HEK293 (cell line): ENCODE measurements around the gene SLC9C1.

Experiments used
- BCL11A ChIP-seq: fragments of 450-650 bp; formaldehyde crosslinking; IDR thresholded peaks from 2 replicates; pipeline ENCODE4 v1.5.1; 2016; ENCODE audit warnings: low read depth, missing biosample characterization, missing genetic modification characterization
- ZBTB7A ChIP-seq: fragments of 450-650 bp; formaldehyde crosslinking; IDR thresholded peaks from 2 replicates; pipeline ENCODE4 v1.5.1; 2016; ENCODE audit warnings: low read depth, missing biosample characterization, missing genetic modification characterization
- ZNF274 ChIP-seq, 2 experiments: fragments of 200-500 bp in 1 of 2; fragments of 450-650 bp in 1 of 2; sonication (Bioruptor generic) in 1 of 2; formaldehyde crosslinking in 1 of 2; IDR thresholded peaks; 2 replicates each; pipeline versions ENCODE4 v1.5.1 to v1.6.1; 2014 to 2016; ENCODE audit warnings: borderline replicate concordance in 1 of 2, inconsistent platforms in 1 of 2, low read length in 1 of 2, missing biosample characterization in 1 of 2, missing genetic modification characterization in 1 of 2
- TF ChIP-seq, protein P1 (sequence below): fragments of 450-650 bp; formaldehyde crosslinking; IDR thresholded peaks from 2 replicates; pipeline ENCODE4 v1.5.1; 2016; ENCODE audit warnings: missing biosample characterization, missing genetic modification characterization

DNA sequence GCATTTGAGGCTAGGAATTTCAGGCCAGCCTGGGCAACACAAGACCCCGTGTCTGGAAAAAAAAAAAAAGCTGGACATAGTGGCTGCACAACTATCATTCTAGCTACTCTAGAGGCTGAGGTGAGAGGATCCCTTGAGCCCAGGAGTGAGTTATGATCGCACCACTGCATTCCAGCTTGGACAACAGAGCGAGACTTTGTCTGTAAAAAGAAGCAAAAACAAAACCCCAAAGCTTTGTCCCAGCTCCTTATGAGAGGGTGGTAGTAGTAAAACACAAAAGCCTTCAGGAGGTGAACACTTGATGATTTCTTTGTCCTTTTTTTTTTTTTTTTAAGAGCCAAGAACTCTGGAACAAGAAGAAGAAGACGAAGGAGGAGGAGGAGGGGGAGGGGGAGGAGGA lies 37.8 kb upstream of the SLC9C1 start:
- TF ChIP-seq ZBTB7A (tag by site-specific recombination), result no peak
- TF ChIP-seq, protein P1, sequence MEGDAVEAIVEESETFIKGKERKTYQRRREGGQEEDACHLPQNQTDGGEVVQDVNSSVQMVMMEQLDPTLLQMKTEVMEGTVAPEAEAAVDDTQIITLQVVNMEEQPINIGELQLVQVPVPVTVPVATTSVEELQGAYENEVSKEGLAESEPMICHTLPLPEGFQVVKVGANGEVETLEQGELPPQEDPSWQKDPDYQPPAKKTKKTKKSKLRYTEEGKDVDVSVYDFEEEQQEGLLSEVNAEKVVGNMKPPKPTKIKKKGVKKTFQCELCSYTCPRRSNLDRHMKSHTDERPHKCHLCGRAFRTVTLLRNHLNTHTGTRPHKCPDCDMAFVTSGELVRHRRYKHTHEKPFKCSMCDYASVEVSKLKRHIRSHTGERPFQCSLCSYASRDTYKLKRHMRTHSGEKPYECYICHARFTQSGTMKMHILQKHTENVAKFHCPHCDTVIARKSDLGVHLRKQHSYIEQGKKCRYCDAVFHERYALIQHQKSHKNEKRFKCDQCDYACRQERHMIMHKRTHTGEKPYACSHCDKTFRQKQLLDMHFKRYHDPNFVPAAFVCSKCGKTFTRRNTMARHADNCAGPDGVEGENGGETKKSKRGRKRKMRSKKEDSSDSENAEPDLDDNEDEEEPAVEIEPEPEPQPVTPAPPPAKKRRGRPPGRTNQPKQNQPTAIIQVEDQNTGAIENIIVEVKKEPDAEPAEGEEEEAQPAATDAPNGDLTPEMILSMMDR (tag by site-specific recombination), result no peak
- no peak for TF ChIP-seq ZNF274 (IDR thresholded peaks at IDR 0.05; ENCODE audit: low read length)
- no peak for TF ChIP-seq ZNF274 (tag by site-specific recombination; IDR thresholded peaks at IDR 0.05; ENCODE audit: borderline replicate concordance)
- TF ChIP-seq BCL11A (tag by site-specific recombination), result no peak
